ENCODE measurements around the gene GARIN3.

The GARIN3 gene

GRCh38 chr5:157193699-157194424, 27.8 kb upstream of the GARIN3 start:
- Histone ChIP-seq H3K4me3 (replicated peaks; ENCODE audit: insufficient read depth, low read length) (no peak overlapping the region), H3K27me3 (ENCODE audit: insufficient read depth, poor library complexity, severe bottlenecking) (peaks cover 20% of the 10 kb centered on the region), H3K27ac (replicated peaks) (no peak overlapping the region)
- TF ChIP-seq GABPA (IDR thresholded peaks at IDR 0.05; ENCODE audit: low read depth) (no peak), REST (IDR thresholded peaks at IDR 0.05; ENCODE audit: insufficient replicate concordance, low read depth) (no peak), CTCF (IDR thresholded peaks at IDR 0.05; ENCODE audit: insufficient read depth, low read length) (no peak), SPI1 (IDR thresholded peaks at IDR 0.05; ENCODE audit: borderline replicate concordance, low read depth) (no peak), POLR2AphosphoS5 (IDR thresholded peaks at IDR 0.05; ENCODE audit: low read depth) (no peak)
- DNase-seq (ENCODE audit: low read depth in 1 of 2, low spot score in 1 of 2): no peak

- H3K27me3 ChIP-seq (ENCODE audit: insufficient read depth, poor library complexity, severe bottlenecking): peaks cover 4% of the 10 kb centered on the region
- no peak for DNase-seq (ENCODE audit: low read depth in 1 of 2, low spot score in 1 of 2)
- H3K4me3 ChIP-seq (replicated peaks; ENCODE audit: insufficient read depth, low read length): no peak overlapping the region
- TF ChIP-seq CTCF (IDR thresholded peaks at IDR 0.05; ENCODE audit: insufficient read depth, low read length): no peak
- TF ChIP-seq POLR2AphosphoS5 (IDR thresholded peaks at IDR 0.05; ENCODE audit: low read depth): no peak
- TF ChIP-seq SPI1 (IDR thresholded peaks at IDR 0.05; ENCODE audit: borderline replicate concordance, low read depth): no peak
- no peak for TF ChIP-seq REST (IDR thresholded peaks at IDR 0.05; ENCODE audit: insufficient replicate concordance, low read depth)
- no peak for TF ChIP-seq GABPA (IDR thresholded peaks at IDR 0.05; ENCODE audit: low read depth)
- no peak overlapping the region for H3K27ac ChIP-seq (replicated peaks)
These were observed 23.2 kb upstream of the GARIN3 start for GRCh38 chr5:157189223-157189622.

GRCh38 chr5:157188270-157188669, 22.2 kb upstream of the GARIN3 start:
- no peak overlapping the region for H3K27ac ChIP-seq (replicated peaks)
- no peak for DNase-seq (ENCODE audit: low read depth in 1 of 2, low spot score in 1 of 2)
- no peak overlapping the region for H3K4me3 ChIP-seq (replicated peaks; ENCODE audit: insufficient read depth, low read length)
- H3K27me3 ChIP-seq (ENCODE audit: insufficient read depth, poor library complexity, severe bottlenecking): peaks cover under 1% of the 10 kb centered on the region
- TF ChIP-seq POLR2AphosphoS5 (IDR thresholded peaks at IDR 0.05; ENCODE audit: low read depth) (no peak), SPI1 (IDR thresholded peaks at IDR 0.05; ENCODE audit: borderline replicate concordance, low read depth) (no peak), CTCF (IDR thresholded peaks at IDR 0.05; ENCODE audit: insufficient read depth, low read length) (no peak), GABPA (IDR thresholded peaks at IDR 0.05; ENCODE audit: low read depth) (no peak), REST (IDR thresholded peaks at IDR 0.05; ENCODE audit: insufficient replicate concordance, low read depth) (no peak)
